ENCODE measurements around the gene CDC5L. TPM values are rescaled to one million over a fixed set of nuclear protein-coding genes. Genes with fewer than 3 reads are reported as not detected.
"Not testable (repeated sequence)": the region's sequence is repeated elsewhere in the genome, so short reads cannot be mapped to it uniquely, and the experiment has no call there.

Gene CDC5L
- polyA plus RNA-seq, 1 of the 3 experiments (the other 2 are of a cell fraction), result 6.0 TPM

DNA sequence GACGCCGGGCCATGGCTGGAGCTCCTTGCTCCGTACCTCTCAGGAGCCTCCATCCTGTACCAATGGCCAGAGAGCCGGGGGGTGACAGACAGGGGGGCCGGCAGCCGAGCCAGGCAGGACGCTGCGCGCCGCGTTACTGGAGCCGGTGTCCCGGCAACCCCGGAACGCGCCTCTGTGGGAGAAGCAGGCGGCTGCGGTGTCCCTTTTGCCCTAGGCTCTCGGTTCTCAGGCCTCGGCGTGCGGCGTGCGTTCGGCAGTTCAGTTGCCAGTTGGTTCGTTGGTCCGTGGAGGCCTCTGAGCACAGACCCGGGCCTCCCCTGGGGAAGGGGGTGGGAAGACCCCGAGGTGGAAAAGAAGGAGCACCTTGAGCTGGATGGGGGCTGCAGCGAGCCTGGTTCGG is 45.0 kb upstream of the CDC5L start, which contains the start of gene SPATS1:
TSS of gene SPATS1 (plus strand) at position 162 of the 400 bp plus-strand sequence. CDS start 446 bp downstream, outside the sequence.
- peak; percentile 83 for DNase-seq
- Histone ChIP-seq H3K4me2 (0 out of 2 replicates have a peak within 1 kb of the TSS, but pooled peaks have one; percentile 37), H2AFZ (ENCODE audit: low read depth) (peak within 1 kb of the TSS; percentile 11; the same call in 1 of the 2 replicates), H3K79me2 (ENCODE audit: insufficient read depth) (no peaks in the 10 kb centered on the region), H3K27me3 (ENCODE audit: insufficient read depth) (peaks cover 30% of the 10 kb centered on the region), H3F3A (replicated peaks; ENCODE audit: insufficient read depth) (no peaks in the 10 kb centered on the region), H3K9me3 (no peaks in the 10 kb centered on the region), H3K27ac (ENCODE audit: low read depth in 2 of 2, low read length in 1 of 2) (peak within 1 kb of the TSS in 1 of 2 experiments; percentile 92; a peak in 2 of 4 replicates), H3K4me3 (ENCODE audit: low read depth in 2 of 2, low read length in 1 of 2) (peak within 1 kb of the TSS; percentile 26 to 29; a peak in 2 of 4 replicates), H3K4me1 (ENCODE audit: control insufficient read depth in 1 of 2, insufficient read depth in 2 of 2, low read depth in 1 of 2, low read length in 1 of 2) (peaks cover 0 to 24% of the 10 kb centered on the region in 2 experiments; a peak in 2 of 4 replicates), H4K20me1 (ENCODE audit: insufficient read depth) (no peaks in the 10 kb centered on the region), H3K36me3 (replicated peaks in 1 of 2; ENCODE audit: control insufficient read depth in 1 of 2, insufficient read depth in 2 of 2, low read length in 1 of 2) (no peaks in the 10 kb centered on the region), H3K9ac (no peak within 1 kb of the TSS), H3K9me2 (no peaks in the 10 kb centered on the region)
- CTCF ChIA-PET, result interaction anchor here (1.2 to 3.4 kb wide), 14 partner anchors 10 to 169 kb away, joined by 3 to 30 read pairs (median 6); partner anchors contain the start of genes AARS2, SLC35B2 and TMEM151B
- peak in 1 of 2 experiments; percentile 11; a peak in 1 of 4 replicates for TF ChIP-seq EP300 (IDR thresholded peaks at IDR 0.05; ENCODE audit: borderline replicate concordance in 1 of 2, low read depth in 1 of 2, low read length in 1 of 2)
- no peak for TF ChIP-seq TCF12 (IDR thresholded peaks at IDR 0.05)
- WGBS (ENCODE audit: low lambda C conversion rate), result 9% methylated on average over 18 of the region's 31 CpGs
- POLR2A ChIA-PET, result interaction anchor here (0.6 to 2.4 kb wide), 7 partner anchors 20 to 96 kb away, joined by 3 to 10 read pairs (median 5); partner anchors contain the start of genes CDC5L, HSP90AB1, SLC35B2 and TMEM151B

DNA sequence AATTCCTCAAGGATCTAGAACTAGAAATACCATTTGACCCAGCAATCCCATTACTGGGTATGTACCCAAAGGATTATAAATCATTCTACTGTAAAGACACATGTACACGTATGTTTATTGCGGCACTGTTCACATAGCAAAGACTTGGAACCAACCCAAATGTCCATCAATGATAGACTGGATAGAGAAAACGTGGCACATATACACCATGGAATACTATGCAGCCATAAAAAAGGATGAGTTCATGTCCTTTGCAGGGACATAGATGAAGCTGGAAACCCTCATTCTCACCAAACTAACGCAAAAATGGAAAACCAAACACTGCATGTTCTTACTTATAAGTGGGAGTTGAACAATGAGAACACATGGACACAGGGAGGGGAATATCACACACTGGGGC is 40.7 kb upstream of the CDC5L start:
- H3K79me2 ChIP-seq (ENCODE audit: insufficient read depth); DNase-seq; H2AFZ ChIP-seq (ENCODE audit: low read depth); H3K27ac ChIP-seq (ENCODE audit: low read depth in 2 of 2, low read length in 1 of 2); H3K9ac ChIP-seq; H3F3A ChIP-seq (replicated peaks; ENCODE audit: insufficient read depth); H4K20me1 ChIP-seq (ENCODE audit: insufficient read depth); H3K9me2 ChIP-seq; H3K36me3 ChIP-seq (replicated peaks in 1 of 2; ENCODE audit: control insufficient read depth in 1 of 2, insufficient read depth in 2 of 2, low read length in 1 of 2); H3K4me3 ChIP-seq (ENCODE audit: low read depth in 2 of 2, low read length in 1 of 2); H3K4me2 ChIP-seq; POLR2A ChIA-PET; H3K9me3 ChIP-seq: not testable (repeated sequence)
- Histone ChIP-seq H3K4me1 (ENCODE audit: control insufficient read depth in 1 of 2, insufficient read depth in 2 of 2, low read depth in 1 of 2, low read length in 1 of 2) (peaks cover 0 to 13% of the 10 kb centered on the region in 2 experiments; a peak in 2 of 4 replicates), H3K27me3 (ENCODE audit: insufficient read depth) (peaks cover 32% of the 10 kb centered on the region)
- CTCF ChIA-PET, result interaction anchor here (2.6 kb wide), 1 partner anchor 79 kb away, joined by 6 read pairs; no protein-coding TSS in a partner anchor
- 52% methylated on average over 4 of the region's 4 CpGs for WGBS (ENCODE audit: low lambda C conversion rate)

DNA sequence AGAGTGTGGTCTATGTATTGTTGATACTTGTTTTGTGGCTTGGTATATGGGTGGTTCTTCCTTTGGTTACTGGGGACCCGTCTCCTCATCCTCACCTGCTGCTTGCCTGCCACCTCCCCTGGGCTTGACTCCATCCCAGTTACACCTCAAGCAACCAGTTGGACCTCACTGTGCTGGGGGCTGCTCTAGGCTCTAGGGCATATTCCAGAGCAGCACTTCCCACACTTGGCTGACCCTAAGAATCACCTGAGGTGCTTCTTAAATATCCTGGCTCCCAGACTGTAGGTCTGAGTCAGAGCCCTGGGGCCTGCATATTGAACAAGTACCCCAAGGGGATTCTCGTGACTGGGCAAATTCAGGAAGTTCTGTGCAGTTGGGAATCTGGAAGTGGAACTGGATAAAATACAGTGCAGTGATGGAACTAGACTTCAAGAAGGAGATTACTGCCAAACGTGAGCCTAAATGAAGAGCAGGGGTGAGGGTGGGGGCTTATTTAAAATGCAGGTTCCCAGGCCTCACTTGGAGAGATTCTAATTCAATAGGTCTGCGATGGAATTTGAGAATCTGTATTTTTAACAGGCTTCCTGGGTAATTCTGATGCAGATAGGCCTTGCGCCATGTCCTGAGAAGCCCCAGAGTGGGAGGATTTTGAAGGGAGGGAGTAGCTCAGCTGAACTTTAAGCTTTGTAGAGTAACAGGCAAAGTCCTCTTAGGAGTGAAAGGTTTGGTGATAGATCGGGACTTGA is 37.4 kb upstream of the CDC5L start:
- H3K9me2 ChIP-seq, result no peaks in the 10 kb centered on the region
- ChIA-PET CTCF (no interaction called here), POLR2A (no interaction called here)
- H3K79me2 ChIP-seq (ENCODE audit: insufficient read depth), result no peaks in the 10 kb centered on the region
- H3F3A ChIP-seq (replicated peaks; ENCODE audit: insufficient read depth), result peaks cover 3% of the 10 kb centered on the region
- H3K4me3 ChIP-seq (ENCODE audit: low read depth in 2 of 2, low read length in 1 of 2), result no peak overlapping the region
- no peak overlapping the region for H2AFZ ChIP-seq (ENCODE audit: low read depth)
- H4K20me1 ChIP-seq (ENCODE audit: insufficient read depth), result no peaks in the 10 kb centered on the region
- DNase-seq, result no peak
- TF ChIP-seq POLR2AphosphoS5 (IDR thresholded peaks at IDR 0.05; ENCODE audit: low read depth, low read length), result no peak
- TF ChIP-seq TAF1 (IDR thresholded peaks at IDR 0.05; ENCODE audit: borderline replicate concordance, low read depth, low read length), result no peak
- TF ChIP-seq TEAD4 (IDR thresholded peaks at IDR 0.05; ENCODE audit: borderline replicate concordance, insufficient read depth), result no peak
- no peak for TF ChIP-seq CHD2 (IDR thresholded peaks at IDR 0.05; ENCODE audit: low read length, partially characterized antibody)
- TF ChIP-seq, protein P1, sequence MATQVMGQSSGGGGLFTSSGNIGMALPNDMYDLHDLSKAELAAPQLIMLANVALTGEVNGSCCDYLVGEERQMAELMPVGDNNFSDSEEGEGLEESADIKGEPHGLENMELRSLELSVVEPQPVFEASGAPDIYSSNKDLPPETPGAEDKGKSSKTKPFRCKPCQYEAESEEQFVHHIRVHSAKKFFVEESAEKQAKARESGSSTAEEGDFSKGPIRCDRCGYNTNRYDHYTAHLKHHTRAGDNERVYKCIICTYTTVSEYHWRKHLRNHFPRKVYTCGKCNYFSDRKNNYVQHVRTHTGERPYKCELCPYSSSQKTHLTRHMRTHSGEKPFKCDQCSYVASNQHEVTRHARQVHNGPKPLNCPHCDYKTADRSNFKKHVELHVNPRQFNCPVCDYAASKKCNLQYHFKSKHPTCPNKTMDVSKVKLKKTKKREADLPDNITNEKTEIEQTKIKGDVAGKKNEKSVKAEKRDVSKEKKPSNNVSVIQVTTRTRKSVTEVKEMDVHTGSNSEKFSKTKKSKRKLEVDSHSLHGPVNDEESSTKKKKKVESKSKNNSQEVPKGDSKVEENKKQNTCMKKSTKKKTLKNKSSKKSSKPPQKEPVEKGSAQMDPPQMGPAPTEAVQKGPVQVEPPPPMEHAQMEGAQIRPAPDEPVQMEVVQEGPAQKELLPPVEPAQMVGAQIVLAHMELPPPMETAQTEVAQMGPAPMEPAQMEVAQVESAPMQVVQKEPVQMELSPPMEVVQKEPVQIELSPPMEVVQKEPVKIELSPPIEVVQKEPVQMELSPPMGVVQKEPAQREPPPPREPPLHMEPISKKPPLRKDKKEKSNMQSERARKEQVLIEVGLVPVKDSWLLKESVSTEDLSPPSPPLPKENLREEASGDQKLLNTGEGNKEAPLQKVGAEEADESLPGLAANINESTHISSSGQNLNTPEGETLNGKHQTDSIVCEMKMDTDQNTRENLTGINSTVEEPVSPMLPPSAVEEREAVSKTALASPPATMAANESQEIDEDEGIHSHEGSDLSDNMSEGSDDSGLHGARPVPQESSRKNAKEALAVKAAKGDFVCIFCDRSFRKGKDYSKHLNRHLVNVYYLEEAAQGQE (IDR thresholded peaks at IDR 0.05; ENCODE audit: low read depth, low read length), result no peak
- no peaks in the 10 kb centered on the region for H3K4me1 ChIP-seq (ENCODE audit: control insufficient read depth in 1 of 2, insufficient read depth in 2 of 2, low read depth in 1 of 2, low read length in 1 of 2)
- no peak overlapping the region for H3K9ac ChIP-seq
- no peak overlapping the region for H3K4me2 ChIP-seq
- H3K9me3 ChIP-seq, result no peaks in the 10 kb centered on the region
- H3K27me3 ChIP-seq (ENCODE audit: insufficient read depth), result peaks cover 7% of the 10 kb centered on the region; the same call in 1 of the 2 replicates
- no peak overlapping the region for H3K27ac ChIP-seq (ENCODE audit: low read depth in 2 of 2, low read length in 1 of 2)
- WGBS (ENCODE audit: low lambda C conversion rate), result 73% methylated on average over 6 of the region's 6 CpGs
- no peaks in the 10 kb centered on the region for H3K36me3 ChIP-seq (replicated peaks in 1 of 2; ENCODE audit: control insufficient read depth in 1 of 2, insufficient read depth in 2 of 2, low read length in 1 of 2)

DNA sequence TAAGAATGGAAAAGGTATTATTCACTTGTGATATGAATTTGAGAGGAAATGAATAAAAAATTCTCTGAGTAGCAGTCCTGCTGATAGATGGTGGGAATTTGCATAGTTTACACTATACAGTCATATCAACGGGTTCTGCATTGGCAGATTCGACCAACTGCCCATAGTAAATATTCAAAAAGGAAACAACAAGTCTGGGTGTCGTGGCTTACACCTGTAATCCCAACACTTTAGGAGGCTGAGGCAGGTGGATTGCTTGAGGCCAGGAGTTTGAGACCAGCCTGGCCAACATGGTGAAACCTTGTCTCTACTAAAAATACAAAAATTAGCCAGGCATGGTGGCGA is 36.9 kb upstream of the CDC5L start:
- H3K9ac ChIP-seq; H2AFZ ChIP-seq (ENCODE audit: low read depth); POLR2A ChIA-PET; H3K79me2 ChIP-seq (ENCODE audit: insufficient read depth); H3K27ac ChIP-seq (ENCODE audit: low read depth in 2 of 2, low read length in 1 of 2); H3K9me2 ChIP-seq; H3K4me1 ChIP-seq (ENCODE audit: control insufficient read depth in 1 of 2, insufficient read depth in 2 of 2, low read depth in 1 of 2, low read length in 1 of 2); H4K20me1 ChIP-seq (ENCODE audit: insufficient read depth); H3F3A ChIP-seq (replicated peaks; ENCODE audit: insufficient read depth); H3K4me2 ChIP-seq; H3K27me3 ChIP-seq (ENCODE audit: insufficient read depth); H3K9me3 ChIP-seq; H3K4me3 ChIP-seq (ENCODE audit: low read depth in 2 of 2, low read length in 1 of 2); H3K36me3 ChIP-seq (replicated peaks in 1 of 2; ENCODE audit: control insufficient read depth in 1 of 2, insufficient read depth in 2 of 2, low read length in 1 of 2); CTCF ChIA-PET; DNase-seq: not testable (repeated sequence)
- 48% methylated on average over 4 of the region's 4 CpGs for WGBS (ENCODE audit: low lambda C conversion rate)

Data from SK-N-SH (cell line).